Measurements from ENCODE around the gene AKR1B1. TPM values are rescaled to one million over a fixed set of nuclear protein-coding genes. Genes with fewer than 3 reads are reported as not detected.

Gene AKR1B1
- total and polyA plus RNA-seq, 2 of the 13 experiments (the other 11 are each of a cell fraction or from before 2014, with no cell fraction given) = 89.9 to 133 TPM

GRCh38 chr7:134458806-134459698 lies at the start of gene AKR1B1 (continued):
- TF ChIP-seq RNF219 (CRISPR knock-in tag; IDR thresholded peaks at IDR 0.05) = no peak
- TF ChIP-seq KDM1A (CRISPR knock-in tag; IDR thresholded peaks at IDR 0.05) = peak; percentile 70; the same call in 1 of the 2 replicates
- TF ChIP-seq DR1 (CRISPR knock-in tag; IDR thresholded peaks at IDR 0.05) = peak; percentile 88
- no peak for TF ChIP-seq PAF1 (CRISPR knock-in tag; IDR thresholded peaks at IDR 0.05)
- TF ChIP-seq MXD4 (CRISPR knock-in tag; IDR thresholded peaks at IDR 0.05) = peak; percentile 36; the same call in 1 of the 2 replicates
- 0 out of 2 replicates have a peak, but pooled peaks have one; percentile 16 for TF ChIP-seq PBX3 (CRISPR knock-in tag; IDR thresholded peaks at IDR 0.05; ENCODE audit: borderline replicate concordance)
- TF ChIP-seq SRSF9 (IDR thresholded peaks at IDR 0.05; ENCODE audit: borderline replicate concordance, insufficient read depth, low read depth, low read length, poor library complexity, severe bottlenecking) = no peak
- 0 out of 2 replicates have a peak, but pooled peaks have one; percentile 65 for TF ChIP-seq MAF1 (CRISPR knock-in tag; IDR thresholded peaks at IDR 0.05; ENCODE audit: borderline replicate concordance)
- no peak for TF ChIP-seq THAP7 (CRISPR knock-in tag; IDR thresholded peaks at IDR 0.05)
- TF ChIP-seq IRF2 (CRISPR knock-in tag; IDR thresholded peaks at IDR 0.05) = peak; percentile 48; the same call in 1 of the 2 replicates
- no peak for TF ChIP-seq USF2 (IDR thresholded peaks at IDR 0.05; ENCODE audit: low read depth, low read length)
- peak; percentile 51; the same call in 1 of the 2 replicates for TF ChIP-seq USF2 (CRISPR knock-in tag; IDR thresholded peaks at IDR 0.05; ENCODE audit: borderline replicate concordance)
- peak; percentile 81 for TF ChIP-seq ZNF747 (CRISPR knock-in tag; IDR thresholded peaks at IDR 0.05; ENCODE audit: borderline replicate concordance)
- peak; percentile 53; the same call in 1 of the 2 replicates for TF ChIP-seq IRF9 (CRISPR knock-in tag; IDR thresholded peaks at IDR 0.05; ENCODE audit: borderline replicate concordance)
- 0 out of 2 replicates have a peak, but pooled peaks have one; percentile 34 for TF ChIP-seq ZNF761 (CRISPR knock-in tag; conservative IDR thresholded peaks at IDR 0.05)
- peak; percentile 52; the same call in 1 of the 2 replicates for TF ChIP-seq KLF6 (CRISPR knock-in tag; IDR thresholded peaks at IDR 0.05)
- TF ChIP-seq SNAI1 (CRISPR knock-in tag; IDR thresholded peaks at IDR 0.05; ENCODE audit: borderline replicate concordance) = peak; percentile 48; the same call in 1 of the 2 replicates
- peak; percentile 69 for TF ChIP-seq HNRNPLL (IDR thresholded peaks at IDR 0.05; ENCODE audit: low read depth, low read length, poor library complexity, severe bottlenecking)
- no peak for TF ChIP-seq NFE2L2 (IDR thresholded peaks at IDR 0.05; ENCODE audit: low read length)
- TF ChIP-seq ZNF772 (CRISPR knock-in tag; IDR thresholded peaks at IDR 0.05) = peak; percentile 79; the same call in 1 of the 2 replicates
- peak; percentile 70 for TF ChIP-seq ASH2L (IDR thresholded peaks at IDR 0.05; ENCODE audit: insufficient read length, low read depth, low read length)

Measured in HepG2 (cell line).